NCI-H748 treated with DMSO at 0.1 percent for 48 hours (cell line): ENCODE data around the gene ZSCAN25.
"Not testable (repeated sequence)": the region's sequence is repeated elsewhere in the genome, so short reads cannot be mapped to it uniquely, and the experiment has no call there.

Source experiments
- DNase-seq: peaks from one replicate; lab custom pipeline; 2025; lab: John Stamatoyannopoulos, UW

Gene ZSCAN25

GRCh38 chr7:99617192-99617781 is 541 bp downstream of the ZSCAN25 start:
- DNase-seq: no peak

- no peak for DNase-seq
Measured at GRCh38 chr7:99618726-99619125, 2.0 kb downstream of the ZSCAN25 start.

GRCh38 chr7:99619571-99620130 is 2.9 kb downstream of the ZSCAN25 start:
- no peak for DNase-seq

- DNase-seq: no peak
Measured at GRCh38 chr7:99621271-99621670, 4.5 kb downstream of the ZSCAN25 start.

GRCh38 chr7:99622596-99622995 is 5.8 kb downstream of the ZSCAN25 start:
- no peak for DNase-seq

- DNase-seq: no peak
Measured at GRCh38 chr7:99623091-99623693, 6.4 kb downstream of the ZSCAN25 start.

- DNase-seq: no peak
Measured at GRCh38 chr7:99623702-99624447, 7.1 kb downstream of the ZSCAN25 start.

GRCh38 chr7:99624484-99624883 is 7.7 kb downstream of the ZSCAN25 start:
- no peak for DNase-seq

- DNase-seq: no peak
Measured at GRCh38 chr7:99625321-99625720, 8.6 kb downstream of the ZSCAN25 start.

- DNase-seq: no peak
Measured at GRCh38 chr7:99625961-99626360, 9.2 kb downstream of the ZSCAN25 start.

GRCh38 chr7:99626661-99627060 is 9.9 kb downstream of the ZSCAN25 start:
- DNase-seq: no peak

GRCh38 chr7:99627513-99627912 is 10.8 kb downstream of the ZSCAN25 start:
- DNase-seq: no peak

- no peak for DNase-seq
Measured at GRCh38 chr7:99628471-99629465, 12.0 kb downstream of the ZSCAN25 start.

GRCh38 chr7:99629643-99630042 is 12.9 kb downstream of the ZSCAN25 start:
- no peak for DNase-seq

GRCh38 chr7:99631295-99632109 is 14.8 kb downstream of the ZSCAN25 start:
- no peak for DNase-seq

GRCh38 chr7:99637414-99637813 is 20.7 kb downstream of the ZSCAN25 start:
- not testable (repeated sequence) for DNase-seq

GRCh38 chr7:99638731-99639130 is 22.0 kb downstream of the ZSCAN25 start:
- no peak for DNase-seq

GRCh38 chr7:99639267-99639666 is 22.5 kb downstream of the ZSCAN25 start:
- no peak for DNase-seq

- DNase-seq: no peak
Measured at GRCh38 chr7:99642027-99642426, 25.3 kb downstream of the ZSCAN25 start.

- DNase-seq: no peak
Measured at GRCh38 chr7:99643464-99643863, 26.7 kb downstream of the ZSCAN25 start.

- DNase-seq: no peak
Measured at GRCh38 chr7:99644431-99644830, 27.7 kb downstream of the ZSCAN25 start.
